NCI-H1436 (cell line): ENCODE results near the gene PRAMEF15.
"Not testable (repeated sequence)": the region's sequence is repeated elsewhere in the genome, so short reads cannot be mapped to it uniquely, and the experiment has no call there.

Experiments
- DNase-seq: peaks from one replicate; lab custom pipeline; 2025; lab: John Stamatoyannopoulos, UW

Gene PRAMEF15

DNA sequence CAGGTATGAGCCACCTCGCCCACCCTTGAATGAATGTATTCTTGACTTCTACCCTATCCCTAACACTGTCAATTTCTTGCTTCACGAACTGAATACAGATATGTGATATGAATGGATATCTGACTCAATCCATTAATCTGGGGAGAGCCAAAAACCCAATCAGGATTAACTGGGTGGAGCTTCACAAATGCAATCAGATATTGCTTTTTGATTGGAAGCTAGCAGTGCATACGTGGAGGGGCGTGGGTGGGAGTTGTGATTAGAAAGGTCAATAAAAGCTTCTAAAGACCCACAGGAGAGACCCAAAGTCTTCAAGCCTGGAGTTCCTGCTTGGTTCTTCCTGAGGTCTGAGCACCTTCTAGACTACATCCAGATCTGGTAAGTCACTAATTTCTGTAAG, at the start of gene PRAMEF15:
Gene PRAMEF15, plus strand, starts transcription at position 301 of the 400 bp plus-strand sequence. CDS start 2,827 bp downstream, outside the sequence.
- DNase-seq, result not testable (repeated sequence)

DNA sequence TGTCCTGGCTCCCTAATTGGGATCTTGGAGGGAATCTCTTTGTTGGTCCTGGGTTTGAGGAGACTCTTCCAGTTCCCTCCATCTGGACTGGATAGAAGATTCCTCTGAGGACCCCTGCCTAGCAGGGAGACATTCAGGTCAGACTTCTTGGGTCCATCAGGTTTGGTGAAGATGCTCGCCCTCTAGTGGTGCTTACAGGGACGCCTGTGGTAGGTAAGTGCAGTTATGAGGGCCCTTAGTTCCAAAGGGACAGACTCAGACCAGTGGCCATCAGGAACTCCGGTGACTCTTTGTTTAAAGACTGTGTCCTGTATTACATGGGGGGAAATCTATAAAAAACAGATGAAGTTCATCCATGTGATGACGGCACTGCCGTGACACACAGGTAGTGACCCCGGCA, 38.4 kb upstream of the PRAMEF15 start:
- DNase-seq, result not testable (repeated sequence)

DNA sequence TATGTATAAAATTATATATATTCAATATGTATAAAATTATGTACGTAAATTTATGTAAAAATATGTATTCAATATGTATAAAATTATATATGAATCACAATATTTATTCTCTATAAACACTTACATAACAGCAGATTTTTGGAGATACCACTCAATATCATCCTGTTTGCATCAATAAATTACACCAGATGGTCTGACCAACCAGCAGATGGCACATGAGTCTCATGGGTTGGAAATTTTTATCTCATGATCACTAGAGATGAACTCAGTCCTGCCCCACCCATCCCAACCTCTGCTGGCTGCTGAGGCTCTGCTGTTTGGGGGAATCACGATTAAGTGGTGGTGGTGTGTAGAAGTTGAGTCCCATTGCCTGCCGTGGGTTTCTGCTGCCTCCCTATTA, 35.8 kb upstream of the PRAMEF15 start:
- not testable (repeated sequence) for DNase-seq

DNA sequence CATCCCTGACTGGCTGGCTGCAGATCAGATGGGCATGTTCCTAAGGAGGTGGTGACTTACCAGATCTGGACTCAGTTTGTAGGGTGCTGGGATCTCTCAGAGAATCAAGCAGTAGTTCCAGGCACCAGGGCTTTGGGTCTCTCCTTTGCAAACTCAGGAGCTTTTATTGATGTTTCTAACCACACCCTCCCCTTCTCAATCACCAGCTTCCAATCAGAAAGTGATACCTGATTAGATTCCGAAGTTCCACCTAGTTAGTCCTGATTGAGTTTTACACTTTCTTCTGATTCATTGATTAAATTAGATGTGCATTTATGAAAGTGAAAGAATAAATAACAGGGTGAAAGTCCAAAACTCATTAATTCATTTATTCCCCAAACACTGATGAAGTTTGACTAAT, 30.3 kb upstream of the PRAMEF15 start, which contains the start of gene PRAMEF8:
Gene PRAMEF8, minus strand, starts transcription at position 101 of the 400 bp plus-strand sequence. CDS start 1,046 bp downstream, outside the sequence.
- DNase-seq, result not testable (repeated sequence)

DNA sequence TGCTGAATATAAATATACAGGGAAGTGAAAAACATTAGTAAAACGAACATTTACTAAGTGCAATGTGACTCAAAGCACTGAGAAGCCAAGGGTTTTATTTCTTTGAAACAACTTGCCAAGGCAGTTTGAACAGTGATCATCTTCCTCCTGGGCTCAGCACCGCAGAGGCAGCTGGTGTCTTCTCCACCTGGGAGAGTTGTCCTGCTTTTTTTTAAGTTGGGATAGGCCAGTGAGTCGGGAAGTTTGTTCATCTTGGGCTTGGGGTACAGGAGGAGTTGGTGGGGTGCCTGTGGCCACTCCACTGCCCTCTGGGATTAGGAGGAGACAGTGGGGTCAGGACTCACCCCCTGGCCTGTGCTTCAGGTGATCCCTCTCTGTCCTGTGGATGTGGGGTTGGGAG, 26.4 kb upstream of the PRAMEF15 start:
- not testable (repeated sequence) for DNase-seq

DNA sequence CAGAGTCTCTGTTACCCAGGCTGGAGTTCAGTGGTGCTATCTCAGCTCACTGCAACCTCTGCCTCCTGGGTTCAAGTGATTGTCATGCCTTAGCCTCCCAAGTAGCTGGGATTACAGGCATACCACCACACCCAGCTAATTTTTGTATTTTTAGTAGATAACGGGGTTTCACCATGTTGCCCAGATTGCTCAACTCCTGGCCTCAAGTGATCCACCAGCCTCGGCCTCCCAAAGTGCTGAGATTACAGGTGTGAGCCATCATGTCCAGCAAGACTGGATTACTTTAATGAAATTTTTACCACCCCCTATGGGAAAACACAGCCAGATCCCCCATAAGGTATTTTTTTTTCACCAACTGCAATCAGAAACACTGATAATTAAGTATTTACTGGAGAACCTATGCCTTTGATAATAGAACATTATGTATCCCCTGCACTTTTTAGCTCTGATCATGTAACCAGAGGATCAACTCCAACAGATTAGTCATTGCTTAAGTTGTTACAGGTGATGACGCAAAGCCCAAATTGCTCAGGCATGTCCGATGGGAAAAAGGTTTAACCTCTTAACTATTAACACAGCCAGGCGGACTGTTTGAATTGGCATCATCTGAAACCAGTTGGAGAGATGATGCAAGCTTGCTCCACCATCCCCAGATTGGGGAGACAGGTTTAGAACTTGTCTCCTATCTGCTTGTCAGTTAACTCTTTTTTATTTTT, 18.0 kb upstream of the PRAMEF15 start:
- DNase-seq, result not testable (repeated sequence)

DNA sequence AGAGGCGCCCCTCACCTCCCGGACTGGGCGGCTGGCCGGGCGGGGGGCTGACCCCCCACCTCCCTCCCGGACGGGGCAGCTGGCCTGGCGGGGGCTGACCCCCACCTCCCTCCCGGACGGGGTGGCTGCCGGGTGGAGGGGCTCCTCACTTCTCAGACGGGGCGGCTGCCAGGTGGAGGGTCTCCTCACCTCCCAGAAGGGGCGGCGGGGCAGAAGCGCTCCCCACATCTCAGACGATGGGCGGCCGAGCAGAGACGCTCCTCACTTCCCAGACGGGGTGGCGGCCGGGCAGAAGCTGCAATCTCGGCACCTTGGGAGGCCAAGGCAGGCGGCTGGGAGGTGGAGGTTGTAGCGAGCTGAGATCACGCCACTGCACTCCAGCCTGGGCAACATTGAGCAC, 16.7 kb upstream of the PRAMEF15 start:
- DNase-seq, result not testable (repeated sequence)

DNA sequence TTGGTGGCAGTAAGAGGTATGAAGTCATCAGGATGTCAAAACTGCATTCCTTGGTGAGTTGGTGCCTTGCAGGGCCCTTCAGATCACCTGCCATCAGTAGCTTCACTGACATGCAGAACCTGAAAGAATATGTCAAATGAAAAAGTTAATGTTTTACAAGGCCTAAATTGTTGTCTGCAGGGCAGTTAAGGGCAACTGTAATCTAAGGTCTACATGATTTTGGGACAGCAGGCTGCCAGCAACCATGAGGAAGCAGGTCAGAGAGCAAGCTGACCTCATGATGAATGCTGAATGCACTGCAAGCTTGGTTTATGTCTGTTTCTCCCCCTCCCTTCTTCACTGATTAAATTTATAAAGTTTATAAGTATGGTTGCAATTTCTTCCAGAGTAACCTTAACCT, 13.2 kb upstream of the PRAMEF15 start:
- DNase-seq, result not testable (repeated sequence)

DNA sequence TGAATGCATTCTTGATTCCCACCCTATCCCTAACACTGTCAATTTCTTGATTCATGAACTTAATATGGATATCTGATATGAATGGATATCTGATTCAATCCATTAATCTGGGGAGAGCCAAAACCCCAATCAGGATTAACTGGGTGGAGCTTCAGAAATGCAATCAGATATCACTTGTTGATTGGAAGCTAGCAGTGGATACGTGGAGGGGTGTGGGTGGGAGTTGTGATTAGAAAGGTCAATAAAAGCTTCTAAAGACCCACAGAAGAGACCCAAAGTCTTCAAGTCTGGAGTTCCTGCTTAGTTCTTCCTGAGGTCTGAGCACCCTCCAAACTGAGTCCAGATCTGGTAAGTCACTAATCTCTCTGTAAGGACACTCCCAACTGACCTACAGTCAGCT, 12.1 kb upstream of the PRAMEF15 start, which contains the start of gene PRAMEF33:
Gene PRAMEF33, plus strand, starts transcription at position 301 of the 400 bp plus-strand sequence. CDS start 2,416 bp downstream, outside the sequence.
- not testable (repeated sequence) for DNase-seq

DNA sequence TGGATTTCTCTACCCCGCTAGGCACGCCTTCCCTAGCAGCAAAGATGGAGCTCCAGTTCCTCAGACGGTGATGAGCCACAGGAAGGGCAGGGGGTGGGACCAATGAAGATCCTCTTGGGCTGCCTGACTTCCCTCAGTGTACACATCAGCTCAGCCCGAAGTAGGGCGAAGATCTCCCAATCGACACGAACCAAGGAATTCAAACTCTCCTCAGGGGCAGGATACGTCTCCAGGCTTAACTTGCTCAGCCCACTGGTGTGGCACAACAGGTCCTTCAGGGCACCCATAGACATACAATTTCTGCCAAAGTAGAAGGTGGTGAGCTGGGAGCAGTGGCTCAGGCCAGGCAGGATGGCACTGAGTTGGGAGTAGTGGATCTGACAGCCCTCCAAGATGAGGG, 27.1 kb downstream of the PRAMEF15 start:
- DNase-seq, result not testable (repeated sequence)

DNA sequence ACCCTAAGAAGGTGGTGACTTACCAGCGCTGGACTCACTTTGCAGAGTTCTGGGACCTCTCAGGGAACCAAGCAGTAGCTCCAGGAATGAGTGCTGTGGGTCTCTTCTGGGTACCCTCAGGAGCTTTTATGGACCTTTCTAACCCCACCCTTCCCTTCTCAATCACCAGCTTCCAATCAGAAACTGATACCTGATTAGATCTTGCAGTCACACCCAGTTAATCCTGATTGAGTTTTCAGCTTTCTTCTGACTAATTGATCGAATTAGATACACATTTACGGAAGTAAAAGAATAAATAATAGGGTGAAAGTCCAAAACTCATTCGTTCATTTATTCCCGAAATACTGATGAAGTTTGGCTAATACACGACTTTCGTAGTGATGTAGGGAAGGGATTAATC, 31.7 kb downstream of the PRAMEF15 start, which contains the start of gene PRAMEF14:
Gene PRAMEF14, minus strand, starts transcription at position 101 of the 400 bp plus-strand sequence. CDS start 1,820 bp downstream, outside the sequence.
- not testable (repeated sequence) for DNase-seq

DNA sequence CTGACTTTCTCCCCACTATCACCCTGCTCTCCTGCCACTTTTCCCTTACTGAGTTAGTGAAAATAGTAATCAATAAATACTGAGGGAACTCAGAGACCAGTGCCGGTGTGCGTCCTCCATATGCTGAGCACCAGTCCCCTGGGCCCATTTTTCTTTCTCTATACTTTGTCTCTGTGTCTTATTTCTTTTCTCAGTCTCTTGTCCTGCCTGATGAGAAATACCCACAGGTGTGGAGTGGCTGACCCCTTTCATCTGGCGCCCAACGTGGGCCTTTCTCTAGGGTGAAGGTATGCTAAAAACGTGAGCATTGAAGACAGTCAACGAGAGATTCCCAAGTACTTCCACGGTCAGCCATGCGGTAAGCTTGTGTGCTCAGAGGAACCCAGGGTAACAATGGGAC, 38.1 kb downstream of the PRAMEF15 start:
- not testable (repeated sequence) for DNase-seq

DNA sequence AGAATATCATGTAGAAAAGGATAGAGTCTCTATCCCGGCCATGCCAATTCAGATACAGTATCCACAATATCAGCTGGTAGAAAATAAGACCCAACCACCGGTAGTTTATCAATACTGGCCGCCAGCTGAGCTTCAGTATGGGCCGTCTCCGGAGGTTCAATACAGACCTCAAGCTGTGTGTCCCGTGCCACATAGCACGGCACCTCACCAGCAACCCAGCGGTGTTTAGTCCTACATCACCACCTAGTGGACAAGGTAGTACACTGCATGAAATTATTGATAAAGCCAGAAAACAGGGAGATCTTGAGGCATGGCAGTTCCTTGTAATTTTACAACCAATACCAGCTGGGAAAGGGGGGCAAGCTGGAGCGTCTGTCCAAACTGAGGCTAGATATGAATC, 39.1 kb downstream of the PRAMEF15 start:
- not testable (repeated sequence) for DNase-seq

DNA sequence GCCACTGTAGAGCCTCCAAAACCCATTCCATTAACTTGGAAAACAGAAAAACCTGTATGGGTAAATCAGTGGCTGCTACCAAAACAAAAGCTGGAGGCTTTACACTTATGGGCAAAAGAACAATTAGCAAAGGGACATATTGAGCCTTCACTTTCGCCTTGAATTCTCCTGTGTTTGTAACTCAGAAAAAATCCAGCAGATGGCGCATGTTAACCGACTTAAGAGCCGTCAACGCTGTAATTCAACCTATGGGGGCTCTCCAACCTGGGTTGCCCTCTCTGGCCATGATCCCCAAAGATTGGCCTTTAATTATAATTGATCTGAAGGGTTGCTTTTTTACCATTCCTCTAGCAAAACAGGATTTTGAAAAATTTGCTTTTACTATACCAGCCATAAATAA, 41.4 kb downstream of the PRAMEF15 start:
- peak; percentile 35 for DNase-seq

DNA sequence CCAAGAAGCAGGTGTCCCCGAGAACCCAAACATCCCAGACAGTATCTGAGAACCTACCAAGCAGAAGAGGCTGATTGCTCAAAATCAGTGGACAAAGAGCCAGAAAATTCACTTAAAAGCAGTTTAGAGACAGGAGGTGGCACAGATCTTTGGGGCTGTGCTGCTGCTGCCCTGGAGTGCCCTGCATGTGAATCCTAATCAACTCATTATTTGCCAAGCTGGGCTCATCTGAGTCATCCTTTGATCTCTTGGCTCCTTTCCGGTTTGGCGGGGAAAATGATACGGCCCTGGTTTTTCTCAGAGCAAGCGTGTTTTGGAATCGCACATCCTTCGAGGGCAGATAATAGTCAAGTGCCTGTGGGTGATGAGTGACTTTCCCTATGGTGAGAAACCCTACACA, 47.0 kb downstream of the PRAMEF15 start:
- not testable (repeated sequence) for DNase-seq

DNA sequence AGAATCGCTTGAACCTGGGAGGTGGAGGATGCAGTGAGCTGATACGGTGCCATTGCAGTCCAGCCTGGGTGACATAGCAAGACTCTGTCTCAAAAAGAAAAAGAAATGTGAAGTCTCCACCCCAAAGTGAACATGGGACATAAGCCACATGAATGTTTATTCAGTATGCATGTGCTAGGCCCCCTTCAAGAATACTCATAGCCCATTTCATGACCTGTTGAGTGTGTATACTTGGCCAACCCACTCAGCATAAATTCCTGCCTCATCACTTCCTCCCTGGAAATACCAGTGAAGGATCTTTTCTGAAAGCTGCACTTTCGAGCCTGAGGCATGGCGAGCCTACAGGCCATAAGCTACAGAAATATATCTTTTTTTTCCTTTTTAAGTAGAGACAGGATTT, 49.5 kb downstream of the PRAMEF15 start:
- not testable (repeated sequence) for DNase-seq

DNA sequence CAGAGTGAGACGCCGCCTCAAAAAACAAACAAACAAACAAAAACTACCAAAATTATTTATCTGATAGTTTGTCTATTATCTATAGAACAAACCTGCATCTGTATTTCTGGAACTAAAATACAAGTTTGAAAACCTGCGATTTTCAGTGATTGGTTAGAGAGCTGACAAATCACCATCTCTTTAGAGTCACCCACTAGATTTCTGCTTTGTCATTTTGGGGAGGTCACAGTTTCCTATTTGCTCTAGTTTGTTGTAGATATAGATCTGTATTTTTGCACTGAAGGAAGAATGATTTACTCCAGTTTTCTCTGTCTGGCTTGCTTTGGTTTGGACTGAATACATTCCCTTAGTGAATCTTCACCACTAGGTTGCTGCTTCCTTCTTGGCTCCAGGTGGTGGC, 51.2 kb downstream of the PRAMEF15 start:
- DNase-seq, result not testable (repeated sequence)

DNA sequence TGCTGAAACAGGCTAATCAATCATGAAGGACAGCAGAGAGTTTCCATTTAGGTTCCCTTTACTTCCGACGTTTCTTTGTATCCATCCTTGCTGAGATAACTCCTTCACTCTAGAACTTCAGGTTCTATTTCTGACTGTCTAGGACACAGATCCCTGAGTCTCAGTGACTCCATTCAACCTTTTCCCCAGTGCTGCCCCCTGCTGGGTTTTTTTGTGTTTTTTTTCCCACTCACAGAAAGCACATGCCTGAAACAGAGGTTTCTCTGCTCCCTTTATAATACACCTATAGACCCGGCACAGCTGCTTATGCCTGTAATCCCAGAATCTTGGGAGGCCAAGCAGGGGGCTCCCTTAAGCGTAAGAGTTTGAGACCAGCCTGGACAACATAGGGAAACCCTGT, 53.2 kb downstream of the PRAMEF15 start:
- not testable (repeated sequence) for DNase-seq
